Stomach (tissue), 4 donors: ENCODE measurements around the gene TMEM181.

Source experiments
- CTCF ChIP-seq, 7 experiments: fragments of 450-650 bp in 4 of 7; fragments of 200-600 bp in 3 of 7; sonication (generic) in 3 of 7; IDR thresholded peaks; one replicate each; pipeline ENCODE4 v1.5.1; 2016 to 2019; ENCODE audit warnings: antibody characterized with exemption in 7 of 7, control low read depth in 2 of 7, mild to moderate bottlenecking in 1 of 7
- POLR2A ChIP-seq, 4 donors: fragments of 450-650 bp; IDR thresholded peaks; one replicate each; pipeline ENCODE4 v1.6.1; 2016; ENCODE audit warnings: antibody characterized with exemption in 4 of 4, control low read depth in 2 of 4, mild to moderate bottlenecking in 1 of 4, moderate library complexity in 1 of 4

- TF ChIP-seq POLR2A (IDR thresholded peaks at IDR 0.05) (no peak), CTCF (IDR thresholded peaks at IDR 0.05) (no peak)
These were observed 987 bp downstream of the TMEM181 start for GRCh38 chr6:158560836-158561320.
